WTC11 (cell line): ENCODE measurements around the gene EXOC1L. TPM values are rescaled to one million over a fixed set of nuclear protein-coding genes. Genes with fewer than 3 reads are reported as not detected.

ENCODE experiments used
- ATAC-seq: fragments of 200-7000 bp; cut with Tn5 transposase; 2 replicates; pipeline ENCODE4 v1.10.0; 2021; ENCODE audit warnings: mild to moderate bottlenecking, moderate library complexity
- CTCF ChIA-PET: fragments of 300-600 bp; sonication (Branson Sonifier 250); formaldehyde crosslinking; loops from one replicate; lab custom pipeline; 2021; ENCODE audit warnings: antibody characterized with exemption; lab: Charles Lee
- POLR2A ChIA-PET: fragments of 350-600 bp; sonication (Branson Sonifier 250); formaldehyde crosslinking; loops from one replicate; lab custom pipeline; 2021; ENCODE audit warnings: antibody characterized with exemption; lab: Charles Lee
- DNase-seq: peaks from one replicate; pipeline ENCODE4 v3.0.0; 2021; ENCODE audit warnings: low spot score
- H3K27ac Mint-ChIP-seq: 2 replicates; pipeline ENCODE4 v1.8.0; 2021; ENCODE audit warnings: mixed read lengths
- H3K27me3 Mint-ChIP-seq: 2 replicates; pipeline ENCODE4 v1.8.0; 2021; ENCODE audit warnings: low read depth, mild to moderate bottlenecking, moderate library complexity, mixed read lengths
- H3K36me3 Mint-ChIP-seq: 2 replicates; pipeline ENCODE4 v1.8.0; 2021; ENCODE audit warnings: mixed read lengths
- H3K4me1 Mint-ChIP-seq: 2 replicates; pipeline ENCODE4 v1.8.0; 2022; ENCODE audit warnings: mixed read lengths
- H3K4me3 Mint-ChIP-seq: 2 replicates; pipeline ENCODE4 v1.8.0; 2021; ENCODE audit warnings: mild to moderate bottlenecking, moderate library complexity, mixed read lengths
- H3K9me3 Mint-ChIP-seq: 2 replicates; pipeline ENCODE4 v1.8.0; 2021; ENCODE audit warnings: mixed read lengths
- CREM ChIP-seq: sonication (generic); formaldehyde crosslinking; IDR thresholded peaks from 2 replicates; pipeline ENCODE4 v1.8.1; 2022; ENCODE audit warnings: mild to moderate bottlenecking, missing genetic modification reagents, moderate library complexity
- ETV6 ChIP-seq: sonication (generic); formaldehyde crosslinking; IDR thresholded peaks from 2 replicates; pipeline ENCODE4 v1.8.1; 2022; ENCODE audit warnings: mild to moderate bottlenecking, missing genetic modification reagents
- FOXK1 ChIP-seq: sonication (generic); formaldehyde crosslinking; IDR thresholded peaks from 2 replicates; pipeline ENCODE4 v1.8.0; 2022; ENCODE audit warnings: mild to moderate bottlenecking, moderate library complexity, missing genetic modification reagents
- MYBL2 ChIP-seq: sonication (generic); formaldehyde crosslinking; IDR thresholded peaks from 2 replicates; pipeline ENCODE4 v1.8.1; 2023; ENCODE audit warnings: mild to moderate bottlenecking, moderate library complexity, missing genetic modification reagents
- NFATC4 ChIP-seq: fragments of 250-450 bp; sonication (Bioruptor Pico); IDR thresholded peaks from 2 replicates; pipeline ENCODE4 v1.9.0; 2021; ENCODE audit warnings: mild to moderate bottlenecking
- NFYB ChIP-seq: sonication (generic); formaldehyde crosslinking; conservative IDR thresholded peaks from 2 replicates; pipeline ENCODE4 v1.8.0; 2022; ENCODE audit warnings: low read depth, missing genetic modification reagents
- NR3C1 ChIP-seq: sonication (generic); formaldehyde crosslinking; conservative IDR thresholded peaks from 2 replicates; pipeline ENCODE4 v1.8.1; 2023; ENCODE audit warnings: low read depth, mild to moderate bottlenecking, missing genetic modification reagents
- RORB ChIP-seq: fragments of 250-450 bp; sonication (Bioruptor Pico); IDR thresholded peaks from 2 replicates; pipeline ENCODE4 v1.9.0; 2021; ENCODE audit warnings: mild to moderate bottlenecking
- SMAD3 ChIP-seq: sonication (generic); formaldehyde crosslinking; IDR thresholded peaks from 2 replicates; pipeline ENCODE4 v1.8.0; 2022; ENCODE audit warnings: missing genetic modification reagents, mild to moderate bottlenecking, borderline replicate concordance
- SP1 ChIP-seq: sonication (generic); formaldehyde crosslinking; conservative IDR thresholded peaks from 2 replicates; pipeline ENCODE4 v1.8.1; 2022; ENCODE audit warnings: missing genetic modification reagents
- TEAD1 ChIP-seq: sonication (generic); formaldehyde crosslinking; IDR thresholded peaks from 2 replicates; pipeline ENCODE4 v1.8.0; 2022; ENCODE audit warnings: mild to moderate bottlenecking, missing genetic modification reagents
- TEAD4 ChIP-seq: sonication (generic); formaldehyde crosslinking; IDR thresholded peaks from 2 replicates; pipeline ENCODE4 v1.8.0; 2022; ENCODE audit warnings: mild to moderate bottlenecking, missing genetic modification reagents
- ZNF219 ChIP-seq: sonication (generic); formaldehyde crosslinking; IDR thresholded peaks from 2 replicates; pipeline ENCODE4 v1.8.0; 2023; ENCODE audit warnings: missing genetic modification reagents, mild to moderate bottlenecking, borderline replicate concordance
- total RNA-seq: library from RNA; stranded (reverse); gene quantifications from 3 replicates; pipeline ENCODE4 v1.2.3, GENCODE V29; 2021
- TF ChIP-seq, protein P1 (sequence below): sonication (generic); formaldehyde crosslinking; IDR thresholded peaks from 2 replicates; pipeline ENCODE4 v1.8.0; 2022; ENCODE audit warnings: mild to moderate bottlenecking, missing genetic modification reagents
- TF ChIP-seq, protein P2 (sequence below): sonication (generic); formaldehyde crosslinking; IDR thresholded peaks from 2 replicates; pipeline ENCODE4 v1.8.0; 2023; ENCODE audit warnings: missing genetic modification reagents, mild to moderate bottlenecking, borderline replicate concordance
- TF ChIP-seq, protein P3 (sequence below): sonication (generic); formaldehyde crosslinking; IDR thresholded peaks from 2 replicates; pipeline ENCODE4 v1.8.0; 2022; ENCODE audit warnings: mild to moderate bottlenecking, missing genetic modification reagents
- TF ChIP-seq, protein P4 (sequence below): sonication (generic); formaldehyde crosslinking; conservative IDR thresholded peaks from 2 replicates; pipeline ENCODE4 v1.8.1; 2023; ENCODE audit warnings: mild to moderate bottlenecking, low read depth, missing genetic modification reagents, moderate library complexity
- TF ChIP-seq, protein P5 (sequence below): sonication (generic); formaldehyde crosslinking; IDR thresholded peaks from 2 replicates; pipeline ENCODE4 v1.8.1; 2023; ENCODE audit warnings: mild to moderate bottlenecking, missing genetic modification reagents, moderate library complexity

Gene EXOC1L
- total RNA-seq, 1 experiment from 2014 or later = not detected

DNA sequence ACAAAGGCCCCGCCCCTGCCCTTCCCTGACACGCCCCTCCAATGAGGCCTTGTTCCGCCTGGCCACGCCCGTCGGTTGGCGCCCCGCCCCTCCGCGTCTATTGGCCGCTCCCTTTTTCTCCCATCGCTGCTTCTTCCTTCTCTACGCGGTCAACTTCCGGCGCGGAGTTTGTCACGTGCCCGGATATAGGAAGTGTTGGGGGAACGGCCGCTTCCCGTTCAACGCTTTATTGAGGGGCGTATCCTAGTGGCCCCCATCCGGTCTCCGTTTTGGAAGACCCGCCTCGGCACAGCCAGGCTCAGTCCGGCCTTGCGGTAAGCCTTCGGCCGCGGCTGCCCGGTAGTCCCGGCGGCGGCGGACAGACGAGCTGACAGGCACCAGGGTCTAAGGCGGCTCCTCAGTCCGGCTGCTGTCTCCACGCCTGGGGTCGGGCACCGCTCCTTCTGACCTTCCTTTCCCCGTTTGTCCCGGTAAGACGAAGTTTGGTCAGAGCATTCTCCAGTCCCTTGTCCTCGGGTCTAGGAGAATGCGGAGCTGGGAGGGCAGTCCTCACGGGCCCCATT is 34.0 kb downstream of the EXOC1L start, which contains the start of gene EXOC1:
TSS of gene EXOC1 (plus strand) at position 165 of the 563 bp plus-strand sequence. CDS start 4,676 bp downstream, outside the sequence.
- DNase-seq = peak; percentile 99
- POLR2A ChIA-PET = no interaction called here
- H3K27ac Mint-ChIP-seq = peak within 1 kb of the TSS; percentile 60; the same call in 1 of the 2 replicates
- H3K36me3 Mint-ChIP-seq = no peaks in the 10 kb centered on the region
- H3K4me1 Mint-ChIP-seq = peaks cover 10% of the 10 kb centered on the region
- ATAC-seq = peak; percentile 96
- TF ChIP-seq, protein P1, sequence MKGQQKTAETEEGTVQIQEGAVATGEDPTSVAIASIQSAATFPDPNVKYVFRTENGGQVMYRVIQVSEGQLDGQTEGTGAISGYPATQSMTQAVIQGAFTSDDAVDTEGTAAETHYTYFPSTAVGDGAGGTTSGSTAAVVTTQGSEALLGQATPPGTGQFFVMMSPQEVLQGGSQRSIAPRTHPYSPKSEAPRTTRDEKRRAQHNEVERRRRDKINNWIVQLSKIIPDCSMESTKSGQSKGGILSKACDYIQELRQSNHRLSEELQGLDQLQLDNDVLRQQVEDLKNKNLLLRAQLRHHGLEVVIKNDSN (CRISPR knock-in tag) = peak; percentile 97
- TF ChIP-seq TEAD1 (CRISPR knock-in tag) (0 out of 2 replicates have a peak, but pooled peaks have one; percentile 51), TEAD4 (no peak), NFYB (peak; percentile 55), SP1 (CRISPR knock-in tag) (peak; percentile 85), SMAD3 (no peak), FOXK1 (CRISPR knock-in tag) (peak; percentile 93), CREM (peak; percentile 54; the same call in 1 of the 2 replicates), MYBL2 (CRISPR knock-in tag) (peak; percentile 67; the same call in 1 of the 2 replicates), NFATC4 (CRISPR knock-in tag) (no peak), RORB (CRISPR knock-in tag) (no peak), ZNF219 (CRISPR knock-in tag) (no peak), ETV6 (CRISPR knock-in tag) (0 out of 2 replicates have a peak, but pooled peaks have one; percentile 22), NR3C1 (CRISPR knock-in tag) (no peak)
- TF ChIP-seq, protein P2, sequence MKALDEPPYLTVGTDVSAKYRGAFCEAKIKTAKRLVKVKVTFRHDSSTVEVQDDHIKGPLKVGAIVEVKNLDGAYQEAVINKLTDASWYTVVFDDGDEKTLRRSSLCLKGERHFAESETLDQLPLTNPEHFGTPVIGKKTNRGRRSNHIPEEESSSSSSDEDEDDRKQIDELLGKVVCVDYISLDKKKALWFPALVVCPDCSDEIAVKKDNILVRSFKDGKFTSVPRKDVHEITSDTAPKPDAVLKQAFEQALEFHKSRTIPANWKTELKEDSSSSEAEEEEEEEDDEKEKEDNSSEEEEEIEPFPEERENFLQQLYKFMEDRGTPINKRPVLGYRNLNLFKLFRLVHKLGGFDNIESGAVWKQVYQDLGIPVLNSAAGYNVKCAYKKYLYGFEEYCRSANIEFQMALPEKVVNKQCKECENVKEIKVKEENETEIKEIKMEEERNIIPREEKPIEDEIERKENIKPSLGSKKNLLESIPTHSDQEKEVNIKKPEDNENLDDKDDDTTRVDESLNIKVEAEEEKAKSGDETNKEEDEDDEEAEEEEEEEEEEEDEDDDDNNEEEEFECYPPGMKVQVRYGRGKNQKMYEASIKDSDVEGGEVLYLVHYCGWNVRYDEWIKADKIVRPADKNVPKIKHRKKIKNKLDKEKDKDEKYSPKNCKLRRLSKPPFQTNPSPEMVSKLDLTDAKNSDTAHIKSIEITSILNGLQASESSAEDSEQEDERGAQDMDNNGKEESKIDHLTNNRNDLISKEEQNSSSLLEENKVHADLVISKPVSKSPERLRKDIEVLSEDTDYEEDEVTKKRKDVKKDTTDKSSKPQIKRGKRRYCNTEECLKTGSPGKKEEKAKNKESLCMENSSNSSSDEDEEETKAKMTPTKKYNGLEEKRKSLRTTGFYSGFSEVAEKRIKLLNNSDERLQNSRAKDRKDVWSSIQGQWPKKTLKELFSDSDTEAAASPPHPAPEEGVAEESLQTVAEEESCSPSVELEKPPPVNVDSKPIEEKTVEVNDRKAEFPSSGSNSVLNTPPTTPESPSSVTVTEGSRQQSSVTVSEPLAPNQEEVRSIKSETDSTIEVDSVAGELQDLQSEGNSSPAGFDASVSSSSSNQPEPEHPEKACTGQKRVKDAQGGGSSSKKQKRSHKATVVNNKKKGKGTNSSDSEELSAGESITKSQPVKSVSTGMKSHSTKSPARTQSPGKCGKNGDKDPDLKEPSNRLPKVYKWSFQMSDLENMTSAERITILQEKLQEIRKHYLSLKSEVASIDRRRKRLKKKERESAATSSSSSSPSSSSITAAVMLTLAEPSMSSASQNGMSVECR = peak; percentile 85; the same call in 1 of the 2 replicates
- TF ChIP-seq, protein P3, sequence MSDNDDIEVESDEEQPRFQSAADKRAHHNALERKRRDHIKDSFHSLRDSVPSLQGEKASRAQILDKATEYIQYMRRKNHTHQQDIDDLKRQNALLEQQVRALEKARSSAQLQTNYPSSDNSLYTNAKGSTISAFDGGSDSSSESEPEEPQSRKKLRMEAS = peak; percentile 59
- TF ChIP-seq, protein P4, sequence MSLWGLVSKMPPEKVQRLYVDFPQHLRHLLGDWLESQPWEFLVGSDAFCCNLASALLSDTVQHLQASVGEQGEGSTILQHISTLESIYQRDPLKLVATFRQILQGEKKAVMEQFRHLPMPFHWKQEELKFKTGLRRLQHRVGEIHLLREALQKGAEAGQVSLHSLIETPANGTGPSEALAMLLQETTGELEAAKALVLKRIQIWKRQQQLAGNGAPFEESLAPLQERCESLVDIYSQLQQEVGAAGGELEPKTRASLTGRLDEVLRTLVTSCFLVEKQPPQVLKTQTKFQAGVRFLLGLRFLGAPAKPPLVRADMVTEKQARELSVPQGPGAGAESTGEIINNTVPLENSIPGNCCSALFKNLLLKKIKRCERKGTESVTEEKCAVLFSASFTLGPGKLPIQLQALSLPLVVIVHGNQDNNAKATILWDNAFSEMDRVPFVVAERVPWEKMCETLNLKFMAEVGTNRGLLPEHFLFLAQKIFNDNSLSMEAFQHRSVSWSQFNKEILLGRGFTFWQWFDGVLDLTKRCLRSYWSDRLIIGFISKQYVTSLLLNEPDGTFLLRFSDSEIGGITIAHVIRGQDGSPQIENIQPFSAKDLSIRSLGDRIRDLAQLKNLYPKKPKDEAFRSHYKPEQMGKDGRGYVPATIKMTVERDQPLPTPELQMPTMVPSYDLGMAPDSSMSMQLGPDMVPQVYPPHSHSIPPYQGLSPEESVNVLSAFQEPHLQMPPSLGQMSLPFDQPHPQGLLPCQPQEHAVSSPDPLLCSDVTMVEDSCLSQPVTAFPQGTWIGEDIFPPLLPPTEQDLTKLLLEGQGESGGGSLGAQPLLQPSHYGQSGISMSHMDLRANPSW (CRISPR knock-in tag) = no peak
- TF ChIP-seq, protein P5, sequence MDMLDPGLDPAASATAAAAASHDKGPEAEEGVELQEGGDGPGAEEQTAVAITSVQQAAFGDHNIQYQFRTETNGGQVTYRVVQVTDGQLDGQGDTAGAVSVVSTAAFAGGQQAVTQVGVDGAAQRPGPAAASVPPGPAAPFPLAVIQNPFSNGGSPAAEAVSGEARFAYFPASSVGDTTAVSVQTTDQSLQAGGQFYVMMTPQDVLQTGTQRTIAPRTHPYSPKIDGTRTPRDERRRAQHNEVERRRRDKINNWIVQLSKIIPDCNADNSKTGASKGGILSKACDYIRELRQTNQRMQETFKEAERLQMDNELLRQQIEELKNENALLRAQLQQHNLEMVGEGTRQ (CRISPR knock-in tag) = peak; percentile 99
- CTCF ChIA-PET = interaction anchor here (1.0 kb wide), 1 partner anchor 13 kb away, joined by 3 read pairs; no protein-coding TSS in a partner anchor
- peaks cover 10% of the 10 kb centered on the region for H3K27me3 Mint-ChIP-seq
- H3K9me3 Mint-ChIP-seq = peaks cover 6% of the 10 kb centered on the region
- H3K4me3 Mint-ChIP-seq = no peak within 1 kb of the TSS
